GM18498 (cell line): Measurements from ENCODE around the gene SLC6A13.
"Not testable (repeated sequence)": the region's sequence is repeated elsewhere in the genome, so short reads cannot be mapped to it uniquely, and the experiment has no call there.

Source experiments
- ATAC-seq: cut with Tn5 transposase; IDR thresholded peaks from one replicate; pipeline ENCODE4 v1.9.1; 2021; ENCODE audit warnings: mild to moderate bottlenecking, moderate library complexity; ENCODE audit not compliant: unreplicated experiment

SLC6A13 gene

GRCh38 chr12:262817-263216 lies at the start of gene SLC6A13:
SLC6A13 (minus strand) TSS chr12:262836; CDS start chr12:260052, 2,784 bp downstream.
- ATAC-seq = no peak

DNA sequence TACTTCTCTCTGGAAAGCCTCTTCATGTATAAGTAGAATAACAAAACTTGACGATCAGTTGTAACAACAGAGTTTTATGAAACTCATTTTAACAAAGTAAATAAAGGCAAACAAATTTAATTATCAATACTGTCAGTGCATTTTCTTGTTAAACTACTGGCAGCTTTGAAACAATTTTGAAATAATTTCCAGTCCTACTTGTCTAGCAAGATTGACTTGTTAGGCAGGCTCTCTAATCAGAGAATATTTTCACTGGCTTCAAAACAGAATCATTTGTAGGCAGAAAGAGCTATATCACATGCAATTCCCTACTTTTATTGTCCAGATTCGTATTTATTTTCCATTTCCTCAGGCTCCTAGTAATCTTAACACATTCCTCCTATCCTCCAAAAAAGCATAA lies 45.9 kb upstream of the SLC6A13 start:
- no peak for ATAC-seq

DNA sequence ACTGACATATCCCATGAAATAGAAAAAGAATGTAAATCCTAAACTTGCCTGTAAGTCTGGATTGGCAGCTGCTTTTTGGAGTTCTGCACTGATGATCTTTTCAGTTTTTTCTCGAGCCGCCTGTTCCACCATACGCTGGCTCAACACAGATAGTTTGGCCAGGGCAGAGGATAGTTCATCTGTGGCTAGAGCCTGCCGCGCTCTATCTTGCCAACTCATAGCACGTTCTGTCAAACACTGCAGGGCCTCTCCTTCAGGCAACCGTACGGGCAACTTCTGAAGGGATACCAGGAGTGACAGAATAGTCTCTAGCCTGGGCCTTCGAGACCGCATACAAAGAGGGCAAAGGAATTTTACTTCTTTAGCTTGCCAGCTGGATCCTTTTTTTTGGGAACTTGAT lies 44.8 kb upstream of the SLC6A13 start:
- ATAC-seq = no peak

GRCh38 chr12:304805-305204 lies 42.2 kb upstream of the SLC6A13 start:
- ATAC-seq = no peak

GRCh38 chr12:302766-303165 lies 40.1 kb upstream of the SLC6A13 start:
- ATAC-seq = not testable (repeated sequence)

GRCh38 chr12:300166-300565 lies 37.5 kb upstream of the SLC6A13 start:
- not testable (repeated sequence) for ATAC-seq

GRCh38 chr12:299511-299910 lies 36.9 kb upstream of the SLC6A13 start:
- ATAC-seq = not testable (repeated sequence)

DNA sequence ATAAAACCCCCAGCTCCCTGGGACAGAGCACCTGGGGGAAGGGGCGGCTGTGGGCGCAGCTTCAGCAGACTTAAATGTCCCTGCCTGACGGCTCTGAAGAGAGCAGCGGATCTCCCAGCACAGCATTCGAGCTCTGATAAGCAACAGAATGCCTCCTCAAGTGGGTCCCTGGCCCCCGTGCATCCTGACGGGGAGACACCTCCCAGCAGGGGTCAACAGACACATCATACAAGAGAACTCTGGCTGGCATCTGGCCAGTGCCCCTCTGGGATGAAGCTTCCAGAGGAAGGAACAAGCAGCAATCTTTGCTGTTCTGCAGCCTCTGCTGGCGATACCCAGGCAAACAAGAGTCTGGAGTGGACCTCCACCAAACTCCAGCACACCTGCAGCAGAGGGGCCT lies 35.4 kb upstream of the SLC6A13 start:
- ATAC-seq = not testable (repeated sequence)

GRCh38 chr12:295132-295531 lies 32.5 kb upstream of the SLC6A13 start:
- no peak for ATAC-seq

DNA sequence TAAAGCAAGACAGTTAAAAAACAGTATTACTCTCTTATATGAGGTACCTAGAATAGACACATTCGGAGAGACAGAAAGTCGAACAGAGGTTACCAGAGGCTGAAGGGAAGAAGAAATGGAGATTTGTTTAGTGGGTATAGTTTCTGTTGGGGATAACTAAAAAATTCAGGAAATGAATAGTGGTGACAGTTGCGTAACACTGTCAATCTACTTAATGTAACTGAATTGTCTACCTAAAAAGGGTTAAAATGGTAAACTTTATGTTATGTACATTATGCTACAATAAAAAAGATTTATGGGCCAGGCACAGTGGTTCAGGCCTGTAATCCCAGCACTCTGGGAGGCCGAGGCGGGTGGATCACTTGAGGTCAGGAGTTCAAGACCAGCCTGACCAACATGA lies 30.6 kb upstream of the SLC6A13 start:
- no peak for ATAC-seq

- ATAC-seq = no peak
Measured at GRCh38 chr12:292186-292585, 29.6 kb upstream of the SLC6A13 start.

- no peak for ATAC-seq
Measured at GRCh38 chr12:291153-291723, 28.6 kb upstream of the SLC6A13 start.

DNA sequence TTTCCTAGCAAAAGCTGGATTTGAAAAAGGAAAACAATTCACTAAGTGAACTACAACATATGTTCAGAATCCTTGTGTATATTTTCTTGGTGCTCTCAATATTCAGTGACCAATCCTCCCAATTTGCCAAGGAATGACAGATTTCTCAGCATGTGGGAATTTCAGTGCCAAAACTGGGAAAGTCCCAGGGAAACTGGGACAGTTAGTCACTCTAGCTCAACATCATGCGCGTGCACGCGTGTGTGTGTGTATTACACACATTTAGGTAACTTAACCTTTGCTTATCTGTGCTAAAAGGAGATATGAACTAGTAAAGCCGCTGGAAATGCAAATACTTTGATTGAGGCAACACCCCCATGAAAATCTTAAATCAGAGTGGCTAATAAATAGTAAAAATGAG lies 26.1 kb upstream of the SLC6A13 start:
- ATAC-seq = no peak

GRCh38 chr12:286531-287300 lies 24.1 kb upstream of the SLC6A13 start:
- no peak for ATAC-seq

DNA sequence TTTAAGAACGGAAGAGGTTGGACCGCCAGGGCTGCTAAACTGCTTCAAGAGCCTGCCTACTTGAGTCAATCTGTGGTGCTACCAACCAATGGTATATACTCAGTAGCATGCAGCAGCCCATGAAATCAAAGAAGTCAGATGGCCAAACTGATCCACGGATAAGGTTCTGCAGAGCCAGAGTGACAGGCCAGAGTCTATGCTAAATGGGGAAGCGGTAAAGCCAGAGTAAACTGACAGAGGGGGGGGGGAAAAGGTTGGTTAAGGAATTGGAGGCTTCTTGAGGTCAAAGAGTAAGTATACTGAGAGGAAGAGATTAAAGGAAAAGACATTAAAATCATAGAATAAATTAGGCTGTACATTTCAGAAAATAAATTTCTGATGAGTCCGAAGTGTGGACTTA lies 15.4 kb upstream of the SLC6A13 start:
- ATAC-seq = no peak

DNA sequence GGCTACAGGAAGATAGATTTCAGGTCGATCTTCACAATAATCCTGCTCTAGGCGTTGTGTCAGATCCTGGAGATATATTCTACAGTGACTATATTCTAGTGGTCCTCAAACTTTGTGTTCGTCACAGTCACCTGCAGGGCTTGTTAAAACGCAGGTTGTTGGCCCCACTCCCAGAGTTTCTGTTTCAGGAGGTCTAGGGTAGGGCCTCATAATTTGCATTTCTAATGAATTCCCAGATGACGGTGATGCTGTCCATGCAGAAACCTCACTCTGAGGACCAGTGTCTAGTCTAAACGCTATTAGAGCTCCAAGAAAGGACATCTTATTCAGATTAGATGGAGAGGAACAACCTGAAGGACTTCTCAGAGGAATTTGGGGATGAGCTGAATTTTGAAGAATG lies 13.2 kb upstream of the SLC6A13 start:
- no peak for ATAC-seq

DNA sequence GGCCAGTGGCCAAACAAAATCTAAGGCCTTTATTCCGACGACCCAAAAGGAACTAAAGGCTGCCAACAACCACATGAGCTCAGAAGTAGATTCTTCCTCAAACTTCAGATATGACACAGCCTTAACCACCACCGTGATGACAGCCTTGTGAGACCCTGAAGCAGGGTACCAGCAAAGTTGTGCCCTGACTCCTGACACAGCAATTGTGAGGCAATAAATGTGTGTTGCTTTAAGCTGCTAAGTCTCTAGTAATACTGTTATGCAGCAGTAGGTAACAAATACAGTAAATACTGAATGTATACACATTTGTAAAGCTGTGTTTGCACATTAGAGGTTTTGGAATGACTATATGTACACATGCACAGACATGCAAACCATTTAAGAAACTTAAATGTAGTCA lies 10.7 kb upstream of the SLC6A13 start:
- no peak for ATAC-seq

GRCh38 chr12:272942-273341 lies 10.3 kb upstream of the SLC6A13 start:
- ATAC-seq = no peak

GRCh38 chr12:271161-271560 lies 8.5 kb upstream of the SLC6A13 start:
- no peak for ATAC-seq

DNA sequence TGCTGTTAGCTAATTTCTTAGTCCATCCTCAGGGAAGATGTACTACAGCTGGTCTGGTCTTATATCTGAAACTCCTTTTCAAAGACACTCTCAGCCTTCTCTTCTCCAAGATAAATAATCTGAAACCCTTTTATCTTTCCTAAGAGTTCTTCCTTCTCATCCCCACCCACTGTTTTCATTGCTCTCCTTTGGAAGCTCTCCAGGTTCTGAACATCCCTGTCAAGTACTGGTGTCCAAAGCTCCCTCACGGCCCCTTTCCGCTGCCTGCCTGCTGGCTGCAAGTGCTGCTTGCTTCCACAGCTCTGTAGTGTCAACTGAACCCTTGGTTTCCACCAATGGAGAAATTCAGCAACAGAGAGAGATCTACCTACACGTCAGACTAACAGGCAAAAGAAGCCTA lies 6.6 kb upstream of the SLC6A13 start:
- no peak for ATAC-seq

GRCh38 chr12:268483-268840 lies 5.8 kb upstream of the SLC6A13 start:
- no peak for ATAC-seq

DNA sequence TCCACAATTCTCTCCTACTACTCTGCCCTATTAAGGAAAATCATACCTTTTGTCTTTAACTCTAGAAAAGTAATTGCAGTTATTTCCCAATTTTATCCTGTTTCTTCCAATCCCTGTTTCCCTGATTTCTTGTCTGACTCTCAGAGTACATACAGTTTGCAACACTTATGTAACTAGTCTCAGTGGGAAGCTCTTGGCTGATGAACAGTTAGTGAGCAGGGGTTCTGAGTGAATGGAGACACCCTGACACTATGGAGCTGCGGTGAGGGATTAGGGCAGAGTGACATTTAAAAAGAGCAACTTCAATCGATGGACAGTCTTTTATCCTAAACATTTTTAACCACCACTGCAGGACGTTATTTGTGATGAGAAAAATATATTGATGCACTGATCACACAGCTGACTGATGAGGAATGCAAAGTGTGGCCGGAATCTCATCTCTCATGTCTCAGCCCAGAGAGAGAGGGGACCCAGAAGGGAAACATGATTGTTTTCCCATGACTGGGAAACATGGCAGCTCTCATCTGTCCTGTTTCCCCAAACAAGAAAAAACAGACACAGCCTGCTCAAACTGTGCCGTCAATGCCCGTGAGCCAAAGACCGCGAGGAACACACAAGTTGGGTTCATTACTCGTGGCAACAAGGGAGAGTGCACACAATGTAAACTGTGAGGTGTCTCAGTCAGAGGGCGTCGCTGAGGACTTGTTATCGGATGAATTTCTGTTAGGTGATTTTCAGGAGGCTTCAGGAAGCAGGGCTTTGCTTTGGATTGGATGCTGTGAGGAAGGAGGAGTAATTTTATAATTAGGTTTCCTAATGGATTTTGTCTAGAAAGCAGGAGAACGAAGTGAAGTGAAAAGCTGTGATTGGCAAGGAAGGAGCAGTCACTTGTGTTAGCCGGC lies 5.2 kb upstream of the SLC6A13 start:
- ATAC-seq = no peak
